Vagina (tissue), 2 donors: ENCODE results near the gene DPF3.

Experiments used
- CTCF ChIP-seq, 3 experiments: fragments of 450-650 bp in 2 of 3; fragments of 200-600 bp in 1 of 3; sonication (generic) in 1 of 3; IDR thresholded peaks; one replicate each; pipeline ENCODE4 v1.5.1; 2017 to 2019; ENCODE audit warnings: antibody characterized with exemption in 3 of 3, mild to moderate bottlenecking in 2 of 3, moderate library complexity in 2 of 3
- POLR2A ChIP-seq, 2 donors: fragments of 450-650 bp; IDR thresholded peaks; one replicate each; pipeline ENCODE4 v1.6.1; 2017; ENCODE audit warnings: antibody characterized with exemption in 2 of 2, mild to moderate bottlenecking in 2 of 2, moderate library complexity in 2 of 2
- POLR2AphosphoS5 ChIP-seq, 2 donors: sonication (generic); formaldehyde crosslinking; IDR thresholded peaks; one replicate each; pipeline ENCODE4 v1.9.0; 2017; ENCODE audit warnings: antibody characterized with exemption in 2 of 2, mild to moderate bottlenecking in 2 of 2, low read depth in 1 of 2; ENCODE audit not compliant: insufficient read depth in 1 of 2

GRCh38 chr14:72802588-72802946, 91.3 kb downstream of the DPF3 start:
- TF ChIP-seq CTCF (IDR thresholded peaks at IDR 0.05) = no peak
- TF ChIP-seq POLR2A (IDR thresholded peaks at IDR 0.05) = no peak
- TF ChIP-seq POLR2AphosphoS5 (IDR thresholded peaks at IDR 0.05; ENCODE audit: insufficient read depth in 1 of 2, low read depth in 1 of 2) = no peak
